ENCODE data around the gene UGP2.
A peak's percentile ranks its signal among the peaks of the same experiment; 100 is the strongest.

The UGP2 gene

GRCh38 chr2:63840785-63841253 is 877 bp upstream of the UGP2 start:
- Histone ChIP-seq H3K56ac (ENCODE audit: low read length) (peak overlapping the region; percentile 98), H4K8ac (ENCODE audit: low read depth, low read length) (peak overlapping the region; percentile 76), H3K4me3 (ENCODE audit: low read length) (peak overlapping the region; percentile 78), H2BK15ac (replicated peaks; ENCODE audit: low read depth) (no peak overlapping the region), H3K9ac (ENCODE audit: low read length) (peak overlapping the region; percentile 95), H3K4ac (ENCODE audit: low read depth, low read length) (peak overlapping the region; percentile 25), H3K27ac (ENCODE audit: low read depth, low read length) (peak overlapping the region; percentile 100), H3K18ac (ENCODE audit: low read length) (peak overlapping the region; percentile 94), H3K36me3 (ENCODE audit: control insufficient read depth, insufficient read depth, low read length) (no peaks in the 10 kb centered on the region), H3K27me3 (ENCODE audit: insufficient read depth, low read length, poor library complexity) (no peaks in the 10 kb centered on the region), H3K4me1 (ENCODE audit: control insufficient read depth, low read depth, low read length) (peaks cover 2% of the 10 kb centered on the region), H2AK5ac (ENCODE audit: low read length) (no peak overlapping the region), H3K23ac (ENCODE audit: low read length) (peak overlapping the region; percentile 51), H2BK5ac (ENCODE audit: low read length) (peak overlapping the region; percentile 90), H3K4me2 (ENCODE audit: low read length) (peak overlapping the region; percentile 72), H2BK120ac (ENCODE audit: low read depth, low read length) (peak overlapping the region; percentile 69), H3K79me1 (ENCODE audit: low read length) (no peaks in the 10 kb centered on the region), H4K5ac (ENCODE audit: low read length) (no peak overlapping the region), H3K79me2 (ENCODE audit: control insufficient read depth, insufficient read depth, low read length) (peaks cover 39% of the 10 kb centered on the region)
- WGBS (ENCODE audit: extremely low coverage, insufficient coverage, low lambda C conversion rate) = no CpG with 5 or more reads among the region's 34 CpGs
- DNase-seq = peak; percentile 99

- WGBS (ENCODE audit: extremely low coverage, insufficient coverage, low lambda C conversion rate) = no CpG with 5 or more reads among the region's 24 CpGs
- Histone ChIP-seq H3K4me1 (ENCODE audit: control insufficient read depth, low read depth, low read length) (peaks cover 2% of the 10 kb centered on the region), H2AK5ac (ENCODE audit: low read length) (no peak overlapping the region), H3K36me3 (ENCODE audit: control insufficient read depth, insufficient read depth, low read length) (no peaks in the 10 kb centered on the region), H4K8ac (ENCODE audit: low read depth, low read length) (no peak overlapping the region), H3K4ac (ENCODE audit: low read depth, low read length) (no peak overlapping the region), H3K9ac (ENCODE audit: low read length) (peak overlapping the region; percentile 94), H2BK120ac (ENCODE audit: low read depth, low read length) (no peak overlapping the region), H3K23ac (ENCODE audit: low read length) (peak overlapping the region; percentile 54), H2BK5ac (ENCODE audit: low read length) (peak overlapping the region; percentile 32), H2BK15ac (replicated peaks; ENCODE audit: low read depth) (no peak overlapping the region), H3K27ac (ENCODE audit: low read depth, low read length) (peak overlapping the region; percentile 100), H3K79me2 (ENCODE audit: control insufficient read depth, insufficient read depth, low read length) (peaks cover 47% of the 10 kb centered on the region), H3K56ac (ENCODE audit: low read length) (peak overlapping the region; percentile 92), H3K79me1 (ENCODE audit: low read length) (no peaks in the 10 kb centered on the region), H3K18ac (ENCODE audit: low read length) (peak overlapping the region; percentile 71), H3K27me3 (ENCODE audit: insufficient read depth, low read length, poor library complexity) (no peaks in the 10 kb centered on the region), H3K4me3 (ENCODE audit: low read length) (peak overlapping the region; percentile 93), H4K5ac (ENCODE audit: low read length) (no peak overlapping the region), H3K4me2 (ENCODE audit: low read length) (peak overlapping the region; percentile 64)
- DNase-seq = no peak
Measured at GRCh38 chr2:63842149-63843061, 709 bp downstream of the UGP2 start.

GRCh38 chr2:63843093-63843492 is 1.4 kb downstream of the UGP2 start:
- no CpG with 5 or more reads among the region's 8 CpGs for WGBS (ENCODE audit: extremely low coverage, insufficient coverage, low lambda C conversion rate)
- H2BK120ac ChIP-seq (ENCODE audit: low read depth, low read length) = no peak overlapping the region
- H3K9ac ChIP-seq (ENCODE audit: low read length) = peak overlapping the region; percentile 94
- no peak overlapping the region for H3K4ac ChIP-seq (ENCODE audit: low read depth, low read length)
- H3K56ac ChIP-seq (ENCODE audit: low read length) = peak overlapping the region; percentile 92
- H3K79me2 ChIP-seq (ENCODE audit: control insufficient read depth, insufficient read depth, low read length) = peaks cover 52% of the 10 kb centered on the region
- no peak overlapping the region for H4K5ac ChIP-seq (ENCODE audit: low read length)
- peak overlapping the region; percentile 64 for H3K4me2 ChIP-seq (ENCODE audit: low read length)
- no peak overlapping the region for H3K18ac ChIP-seq (ENCODE audit: low read length)
- H3K27me3 ChIP-seq (ENCODE audit: insufficient read depth, low read length, poor library complexity) = no peaks in the 10 kb centered on the region
- no peak overlapping the region for H2BK15ac ChIP-seq (replicated peaks; ENCODE audit: low read depth)
- H3K79me1 ChIP-seq (ENCODE audit: low read length) = no peaks in the 10 kb centered on the region
- no peak overlapping the region for H3K23ac ChIP-seq (ENCODE audit: low read length)
- H2AK5ac ChIP-seq (ENCODE audit: low read length) = no peak overlapping the region
- peaks cover 2% of the 10 kb centered on the region for H3K4me1 ChIP-seq (ENCODE audit: control insufficient read depth, low read depth, low read length)
- no peak for DNase-seq
- no peak overlapping the region for H3K27ac ChIP-seq (ENCODE audit: low read depth, low read length)
- no peak overlapping the region for H2BK5ac ChIP-seq (ENCODE audit: low read length)
- no peaks in the 10 kb centered on the region for H3K36me3 ChIP-seq (ENCODE audit: control insufficient read depth, insufficient read depth, low read length)
- H4K8ac ChIP-seq (ENCODE audit: low read depth, low read length) = no peak overlapping the region
- H3K4me3 ChIP-seq (ENCODE audit: low read length) = peak overlapping the region; percentile 93

GRCh38 chr2:63843791-63844190 is 2.1 kb downstream of the UGP2 start:
- H4K5ac ChIP-seq (ENCODE audit: low read length) = no peak overlapping the region
- peaks cover 58% of the 10 kb centered on the region for H3K79me2 ChIP-seq (ENCODE audit: control insufficient read depth, insufficient read depth, low read length)
- H2BK15ac ChIP-seq (replicated peaks; ENCODE audit: low read depth) = no peak overlapping the region
- H4K8ac ChIP-seq (ENCODE audit: low read depth, low read length) = no peak overlapping the region
- peak overlapping the region; percentile 62 for H3K9ac ChIP-seq (ENCODE audit: low read length)
- no peak overlapping the region for H3K27ac ChIP-seq (ENCODE audit: low read depth, low read length)
- H3K56ac ChIP-seq (ENCODE audit: low read length) = peak overlapping the region; percentile 53
- DNase-seq = no peak
- H3K4me1 ChIP-seq (ENCODE audit: control insufficient read depth, low read depth, low read length) = peaks cover 2% of the 10 kb centered on the region
- H2BK120ac ChIP-seq (ENCODE audit: low read depth, low read length) = no peak overlapping the region
- H2AK5ac ChIP-seq (ENCODE audit: low read length) = no peak overlapping the region
- H3K27me3 ChIP-seq (ENCODE audit: insufficient read depth, low read length, poor library complexity) = no peaks in the 10 kb centered on the region
- no peaks in the 10 kb centered on the region for H3K79me1 ChIP-seq (ENCODE audit: low read length)
- H3K4me3 ChIP-seq (ENCODE audit: low read length) = no peak overlapping the region
- no peak overlapping the region for H3K18ac ChIP-seq (ENCODE audit: low read length)
- H3K4me2 ChIP-seq (ENCODE audit: low read length) = peak overlapping the region; percentile 30
- no peak overlapping the region for H3K23ac ChIP-seq (ENCODE audit: low read length)
- WGBS (ENCODE audit: extremely low coverage, insufficient coverage, low lambda C conversion rate) = no CpG with 5 or more reads among the region's 2 CpGs
- no peak overlapping the region for H3K4ac ChIP-seq (ENCODE audit: low read depth, low read length)
- no peaks in the 10 kb centered on the region for H3K36me3 ChIP-seq (ENCODE audit: control insufficient read depth, insufficient read depth, low read length)
- H2BK5ac ChIP-seq (ENCODE audit: low read length) = no peak overlapping the region

GRCh38 chr2:63844616-63845015 is 2.9 kb downstream of the UGP2 start:
- WGBS (ENCODE audit: extremely low coverage, insufficient coverage, low lambda C conversion rate) = no CpG with 5 or more reads among the region's 3 CpGs
- no peak overlapping the region for H2BK15ac ChIP-seq (replicated peaks; ENCODE audit: low read depth)
- H3K27ac ChIP-seq (ENCODE audit: low read depth, low read length) = no peak overlapping the region
- no peak for DNase-seq
- H3K23ac ChIP-seq (ENCODE audit: low read length) = no peak overlapping the region
- no peaks in the 10 kb centered on the region for H3K36me3 ChIP-seq (ENCODE audit: control insufficient read depth, insufficient read depth, low read length)
- H3K79me1 ChIP-seq (ENCODE audit: low read length) = no peaks in the 10 kb centered on the region
- H3K4me2 ChIP-seq (ENCODE audit: low read length) = peak overlapping the region; percentile 26
- H3K9ac ChIP-seq (ENCODE audit: low read length) = peak overlapping the region; percentile 47
- H2BK120ac ChIP-seq (ENCODE audit: low read depth, low read length) = no peak overlapping the region
- no peak overlapping the region for H4K8ac ChIP-seq (ENCODE audit: low read depth, low read length)
- H3K56ac ChIP-seq (ENCODE audit: low read length) = peak overlapping the region; percentile 65
- H4K5ac ChIP-seq (ENCODE audit: low read length) = no peak overlapping the region
- no peaks in the 10 kb centered on the region for H3K27me3 ChIP-seq (ENCODE audit: insufficient read depth, low read length, poor library complexity)
- no peak overlapping the region for H3K4ac ChIP-seq (ENCODE audit: low read depth, low read length)
- no peak overlapping the region for H2AK5ac ChIP-seq (ENCODE audit: low read length)
- no peak overlapping the region for H2BK5ac ChIP-seq (ENCODE audit: low read length)
- no peak overlapping the region for H3K18ac ChIP-seq (ENCODE audit: low read length)
- H3K79me2 ChIP-seq (ENCODE audit: control insufficient read depth, insufficient read depth, low read length) = peaks cover 61% of the 10 kb centered on the region
- H3K4me3 ChIP-seq (ENCODE audit: low read length) = no peak overlapping the region
- peaks cover 2% of the 10 kb centered on the region for H3K4me1 ChIP-seq (ENCODE audit: control insufficient read depth, low read depth, low read length)
